ENCODE measurements around the gene COQ4. TPM values are rescaled to one million over a fixed set of nuclear protein-coding genes. Genes with fewer than 3 reads are reported as not detected.

The COQ4 gene
- total and polyA plus RNA-seq, 2 of the 8 experiments (the other 6 are each of a cell fraction or from before 2014, with no cell fraction given), result 32.3 to 58.8 TPM

DNA sequence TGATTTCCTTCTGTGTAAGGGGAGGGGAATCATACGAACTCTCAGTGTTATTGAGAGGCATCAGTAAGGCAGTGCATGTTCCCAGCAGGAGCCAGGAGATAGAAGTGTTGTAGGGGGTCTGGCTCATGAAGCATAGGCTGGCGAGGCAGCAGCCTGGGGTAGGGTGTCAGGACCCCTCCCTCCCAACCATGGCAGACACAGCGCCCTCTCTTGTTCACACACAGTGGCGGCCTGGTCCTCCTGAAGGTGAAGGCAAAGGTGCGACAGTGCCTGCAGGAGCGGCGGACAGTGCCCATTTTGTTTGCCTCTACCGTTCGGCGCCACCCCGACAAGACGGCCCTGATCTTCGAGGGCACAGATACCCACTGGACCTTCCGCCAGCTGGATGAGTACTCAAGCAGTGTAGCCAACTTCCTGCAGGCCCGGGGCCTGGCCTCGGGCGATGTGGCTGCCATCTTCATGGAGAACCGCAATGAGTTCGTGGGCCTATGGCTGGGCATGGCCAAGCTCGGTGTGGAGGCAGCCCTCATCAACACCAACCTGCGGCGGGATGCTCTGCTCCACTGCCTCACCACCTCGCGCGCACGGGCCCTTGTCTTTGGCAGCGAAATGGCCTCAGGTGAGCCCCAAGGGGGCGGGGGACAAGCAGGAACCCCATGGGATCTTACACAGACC is 22.4 kb downstream of the COQ4 start:
- Histone ChIP-seq H3K56ac (replicated peaks; ENCODE audit: insufficient read length, low read depth, low read length) (no peak overlapping the region), H3K9ac (replicated peaks in 1 of 4; ENCODE audit: extremely low read depth in 1 of 4, low read depth in 3 of 4, low read length in 3 of 4) (no peak overlapping the region), H2AK5ac (ENCODE audit: low read depth, low read length) (no peak overlapping the region), H4K5ac (ENCODE audit: insufficient read length, low read depth, low read length) (no peak overlapping the region), H3K4me2 (ENCODE audit: insufficient read depth in 1 of 2, low read depth in 2 of 2, low read length in 2 of 2) (no peak overlapping the region), H2BK120ac (replicated peaks; ENCODE audit: low read depth, low read length) (no peak overlapping the region), H4K20me1 (replicated peaks in 1 of 2; ENCODE audit: control insufficient read depth in 1 of 2, insufficient read depth in 2 of 2, low read length in 2 of 2) (peaks cover 0 to 6% of the 10 kb centered on the region in 2 experiments), H2BK20ac (ENCODE audit: low read length) (no peak overlapping the region), H3K36me3 (ENCODE audit: control insufficient read depth in 2 of 4, insufficient read depth in 4 of 4, low read length in 3 of 4) (peaks cover 0 to 8% (median 2%) of the 10 kb centered on the region in 4 experiments; a peak in 4 of 8 replicates), H4K8ac (ENCODE audit: extremely low read depth, insufficient read depth, low read length) (no peak overlapping the region), H2BK5ac (ENCODE audit: low read depth, low read length) (no peak overlapping the region), H3K23ac (ENCODE audit: insufficient read length) (no peak overlapping the region), H3K79me1 (ENCODE audit: low read depth, low read length) (no peaks in the 10 kb centered on the region), H2BK12ac (ENCODE audit: low read depth, low read length) (no peak overlapping the region), H3K18ac (ENCODE audit: extremely low read depth, low read length) (no peak overlapping the region), H3K4me3 (ENCODE audit: extremely low read depth in 1 of 4, insufficient read depth in 2 of 4, low read depth in 3 of 4, low read length in 4 of 4) (no peak overlapping the region), H2AFZ (ENCODE audit: low read length) (no peak overlapping the region), H3K27me3 (replicated peaks in 1 of 4; ENCODE audit: control insufficient read depth in 3 of 4, extremely low read depth in 1 of 4, insufficient read depth in 3 of 4, low read length in 3 of 4) (no peaks in the 10 kb centered on the region), H2BK15ac (ENCODE audit: low read length) (no peak overlapping the region), H3K9me3 (ENCODE audit: insufficient read depth in 2 of 2, low read depth in 1 of 2, low read length in 1 of 2) (no peaks in the 10 kb centered on the region), H3K4me1 (replicated peaks in 1 of 4; ENCODE audit: control insufficient read depth in 3 of 4, insufficient read depth in 4 of 4, low read length in 3 of 4) (peaks cover 0 to 2% (median 0%) of the 10 kb centered on the region in 4 experiments; a peak in 1 of 7 replicates), H4K91ac (replicated peaks; ENCODE audit: insufficient read length, low read length) (no peak overlapping the region), H3K4ac (replicated peaks; ENCODE audit: insufficient read length, low read depth, low read length) (no peak overlapping the region), H3K23me2 (ENCODE audit: low read depth, low read length) (peaks cover 5% of the 10 kb centered on the region; the same call in 1 of the 2 replicates), H3K14ac (ENCODE audit: insufficient read length) (no peak overlapping the region), H3K27ac (ENCODE audit: low read depth, low read length) (no peak overlapping the region), H3K79me2 (ENCODE audit: control insufficient read depth in 1 of 2, insufficient read depth in 2 of 2, low read length in 2 of 2) (no peaks in the 10 kb centered on the region)
- 93% methylated on average over 28 of the region's 28 CpGs; no CpG with 5 or more reads in 1 of the 2 experiments for WGBS, 2 experiments (ENCODE audit: extremely low coverage in 1 of 2, insufficient coverage in 1 of 2, insufficient read length in 1 of 2, insufficient replicate concordance in 2 of 2, low coverage in 1 of 2, low lambda C conversion rate in 2 of 2, missing lambda C conversion rate in 1 of 2)
- CTCF ChIA-PET (ENCODE audit: partially characterized antibody), result interaction anchor here (0.6 to 8.7 kb wide), 19 partner anchors 9 to 1076 kb away, joined by 3 to 127 read pairs (median 4); no protein-coding TSS in a partner anchor
- TF ChIP-seq, protein P1, sequence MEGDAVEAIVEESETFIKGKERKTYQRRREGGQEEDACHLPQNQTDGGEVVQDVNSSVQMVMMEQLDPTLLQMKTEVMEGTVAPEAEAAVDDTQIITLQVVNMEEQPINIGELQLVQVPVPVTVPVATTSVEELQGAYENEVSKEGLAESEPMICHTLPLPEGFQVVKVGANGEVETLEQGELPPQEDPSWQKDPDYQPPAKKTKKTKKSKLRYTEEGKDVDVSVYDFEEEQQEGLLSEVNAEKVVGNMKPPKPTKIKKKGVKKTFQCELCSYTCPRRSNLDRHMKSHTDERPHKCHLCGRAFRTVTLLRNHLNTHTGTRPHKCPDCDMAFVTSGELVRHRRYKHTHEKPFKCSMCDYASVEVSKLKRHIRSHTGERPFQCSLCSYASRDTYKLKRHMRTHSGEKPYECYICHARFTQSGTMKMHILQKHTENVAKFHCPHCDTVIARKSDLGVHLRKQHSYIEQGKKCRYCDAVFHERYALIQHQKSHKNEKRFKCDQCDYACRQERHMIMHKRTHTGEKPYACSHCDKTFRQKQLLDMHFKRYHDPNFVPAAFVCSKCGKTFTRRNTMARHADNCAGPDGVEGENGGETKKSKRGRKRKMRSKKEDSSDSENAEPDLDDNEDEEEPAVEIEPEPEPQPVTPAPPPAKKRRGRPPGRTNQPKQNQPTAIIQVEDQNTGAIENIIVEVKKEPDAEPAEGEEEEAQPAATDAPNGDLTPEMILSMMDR (IDR thresholded peaks at IDR 0.05; ENCODE audit: control extremely low read depth in 1 of 3, insufficient read depth in 1 of 3, low read depth in 1 of 3, low read length in 3 of 3), result peak; percentile 44 to 77 (median 67)
- TF ChIP-seq POLR2A (IDR thresholded peaks at IDR 0.05; ENCODE audit: control extremely low read depth in 1 of 2, low read depth in 2 of 2, low read length in 2 of 2) (no peak), YY1 (IDR thresholded peaks at IDR 0.05; ENCODE audit: low read depth, low read length) (no peak), RAD21 (IDR thresholded peaks at IDR 0.05 in 1 of 2, conservative IDR thresholded peaks at IDR 0.05 in 1 of 2; ENCODE audit: low read depth in 2 of 2, low read length in 2 of 2) (peak; percentile 15 to 17; a peak in 2 of 4 replicates)
- DNase-seq (ENCODE audit: low read depth in 1 of 2, low spot score in 2 of 2) (peak in 1 of 2 experiments; percentile 66), FAIRE-seq (no peak)
- POLR2A ChIA-PET (ENCODE audit: partially characterized antibody), result interaction anchor here (1.6 kb wide), 1 partner anchor 20 kb away, joined by 4 read pairs; no protein-coding TSS in a partner anchor
